Activated CD4-positive, alpha-beta T cell treated with anti-CD3 and anti-CD28 coated beads for 48 hours (primary cell): ENCODE results near the gene RPL22.
"Not testable (repeated sequence)": the region's sequence is repeated elsewhere in the genome, so short reads cannot be mapped to it uniquely, and the experiment has no call there.

ENCODE experiments used
- DNase-seq: peaks from one replicate; pipeline ENCODE4 v3.0.0-alpha.2; 2020

The RPL22 gene

DNA sequence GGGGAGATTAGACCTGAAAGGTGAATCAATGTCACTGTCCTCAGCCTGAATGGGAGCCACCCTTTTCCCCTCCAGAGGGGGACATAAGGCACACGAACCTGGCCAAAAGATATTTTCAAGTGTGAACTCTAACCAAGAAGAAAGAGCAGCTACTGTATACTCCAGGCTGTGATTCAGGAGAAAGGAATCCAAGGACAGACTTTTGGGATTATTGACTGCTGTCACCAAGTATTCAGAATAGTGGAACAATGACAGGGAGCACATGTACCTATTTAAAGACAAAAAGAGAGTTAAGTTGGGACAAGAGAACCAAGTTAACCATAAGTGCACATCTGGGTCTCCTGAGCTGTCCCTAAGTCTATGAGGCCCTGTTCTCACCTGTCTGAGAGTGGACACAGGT lies 34.0 kb upstream of the RPL22 start:
- DNase-seq, result no peak

DNA sequence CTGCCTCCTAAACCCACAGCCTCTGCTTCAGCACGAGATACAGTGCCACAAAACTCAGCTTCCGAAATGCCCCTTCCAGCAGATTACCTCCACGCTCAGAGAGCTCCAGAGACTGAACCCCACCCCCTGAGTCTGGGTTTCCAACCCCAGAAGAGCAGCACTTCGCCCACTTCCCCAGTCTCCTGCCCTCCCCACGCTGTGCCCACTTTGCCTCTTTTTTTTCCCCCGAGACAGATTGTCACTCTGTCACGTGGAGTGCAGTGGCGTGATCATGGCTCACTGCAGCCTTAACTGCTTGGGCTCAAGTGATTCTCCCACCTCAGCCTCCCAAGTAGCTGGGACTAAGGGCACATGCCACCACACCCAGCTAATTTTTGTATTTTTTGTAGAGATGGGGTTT lies 26.3 kb upstream of the RPL22 start:
- DNase-seq, result no peak

DNA sequence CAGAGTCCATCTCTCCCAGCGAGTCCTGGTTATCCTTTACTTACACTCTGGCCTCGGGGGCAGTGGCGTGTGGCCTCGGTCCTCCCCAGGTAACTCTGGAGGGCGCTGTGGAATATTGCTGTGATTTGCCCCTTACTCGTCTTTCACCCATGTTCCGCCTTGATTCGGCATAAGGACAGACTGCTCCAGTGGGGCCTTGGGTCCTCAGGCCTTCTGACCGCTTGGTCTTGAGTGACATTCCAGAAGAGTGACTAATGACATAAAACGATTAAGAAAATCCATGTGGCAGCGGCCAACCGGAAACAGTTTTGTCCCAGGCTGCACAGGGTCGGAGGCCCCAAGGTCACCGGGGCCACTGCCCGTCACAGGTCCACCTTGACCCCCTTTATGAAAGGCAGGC lies 25.3 kb upstream of the RPL22 start:
- DNase-seq, result no peak

DNA sequence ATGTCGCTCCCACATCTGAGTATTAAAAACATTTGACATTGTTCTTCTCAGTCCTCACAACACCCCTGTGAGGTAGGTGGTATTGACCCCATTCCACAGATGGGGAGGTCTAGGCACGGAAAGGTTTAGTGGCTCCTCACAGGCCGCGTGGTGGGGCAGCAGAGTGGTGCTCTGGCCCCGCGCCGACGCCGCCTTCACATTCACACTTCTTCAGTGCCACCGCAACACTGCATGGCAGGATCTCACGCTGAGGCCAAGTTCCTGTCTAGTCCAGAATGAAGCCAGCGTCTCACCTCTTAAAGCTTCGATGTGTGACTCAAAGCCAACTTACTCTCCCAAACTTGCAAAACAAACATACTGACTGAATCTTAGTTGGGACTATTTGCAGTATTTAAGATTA lies 24.2 kb upstream of the RPL22 start:
- DNase-seq, result no peak

DNA sequence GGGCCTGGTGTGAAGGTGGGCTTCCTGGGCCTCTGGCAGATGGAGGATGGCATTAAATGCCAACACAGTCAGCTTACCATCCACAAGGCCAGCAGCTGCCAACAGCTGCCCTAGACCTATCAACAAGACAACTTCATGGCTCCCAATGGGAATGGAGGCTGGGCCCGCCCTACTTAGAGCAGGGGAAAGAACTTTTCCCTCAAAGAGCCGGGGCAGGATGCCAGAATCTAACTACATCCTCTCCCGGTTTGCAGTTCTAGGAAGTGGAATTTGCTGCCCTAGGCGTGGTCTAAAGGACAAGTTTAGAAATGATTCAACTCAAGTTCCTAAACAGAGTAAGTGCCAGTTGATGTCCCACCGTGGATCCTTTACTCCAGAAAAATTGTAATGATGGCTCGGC lies 23.2 kb upstream of the RPL22 start:
- no peak for DNase-seq

DNA sequence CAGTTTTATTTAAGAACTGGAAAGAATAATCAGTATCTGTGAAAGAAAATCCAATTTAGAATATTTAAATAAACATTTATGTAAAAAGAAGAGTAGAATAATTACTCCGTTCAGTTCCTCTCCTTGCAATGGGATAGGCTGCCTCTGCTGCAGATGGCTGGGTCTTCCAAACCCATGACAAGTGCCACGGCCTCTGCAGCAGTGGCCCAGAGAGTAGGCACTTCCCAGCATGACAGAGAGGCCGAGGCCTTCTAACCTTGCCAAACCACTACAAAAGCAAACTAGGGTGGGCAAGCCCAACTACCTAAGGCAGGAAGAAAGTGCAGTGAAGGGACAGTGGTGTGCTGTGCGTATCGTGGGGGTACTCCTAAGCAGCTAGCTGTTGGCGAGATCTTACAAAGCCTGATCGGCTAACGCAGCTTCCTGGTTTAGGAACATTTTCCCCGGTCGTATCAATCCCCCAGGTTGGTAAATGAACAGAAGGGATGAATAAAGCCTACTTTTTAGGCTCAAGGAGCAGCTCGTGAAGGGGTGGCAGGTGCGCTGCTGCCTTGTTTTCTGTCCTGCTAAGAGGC lies 21.9 kb upstream of the RPL22 start:
- no peak for DNase-seq

DNA sequence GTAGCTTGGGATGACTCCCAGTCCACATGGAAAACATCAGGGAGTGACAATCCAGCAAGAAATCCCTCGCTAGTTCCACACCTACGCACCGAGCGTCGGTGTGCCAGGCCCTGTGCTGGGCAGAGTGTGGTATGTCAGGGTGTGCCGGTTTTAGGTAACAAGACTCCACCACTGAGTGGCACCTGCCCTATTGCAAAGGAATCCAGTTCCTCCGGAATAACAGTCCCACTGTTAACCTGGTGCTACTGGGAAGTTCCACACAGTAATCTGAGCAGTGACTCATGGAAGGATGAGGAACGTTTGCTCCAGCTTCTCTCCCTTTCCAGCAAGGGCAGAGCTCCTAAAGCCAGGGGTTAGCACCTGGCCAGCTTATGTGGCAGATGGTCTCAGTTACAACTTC lies 20.8 kb upstream of the RPL22 start:
- DNase-seq, result no peak

DNA sequence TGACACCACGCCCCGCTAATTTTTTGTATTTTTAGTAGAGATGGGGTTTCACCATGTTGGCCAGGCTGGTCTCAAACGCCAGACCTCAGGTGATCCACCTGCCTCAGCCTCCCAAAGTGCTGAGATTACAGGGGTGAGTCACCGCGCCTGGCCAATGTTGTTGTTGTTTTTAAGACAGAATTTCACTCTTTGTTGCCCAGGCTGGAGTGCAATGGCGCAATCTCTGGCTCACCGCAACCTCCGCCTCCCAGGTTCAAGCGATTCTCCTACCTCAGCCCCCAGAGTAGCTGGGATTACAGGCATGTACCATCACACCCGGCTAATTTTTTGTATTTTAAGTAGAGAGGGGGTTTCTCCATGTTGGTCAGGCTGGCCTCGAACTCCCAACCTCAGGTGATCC lies 20.2 kb upstream of the RPL22 start:
- not testable (repeated sequence) for DNase-seq

DNA sequence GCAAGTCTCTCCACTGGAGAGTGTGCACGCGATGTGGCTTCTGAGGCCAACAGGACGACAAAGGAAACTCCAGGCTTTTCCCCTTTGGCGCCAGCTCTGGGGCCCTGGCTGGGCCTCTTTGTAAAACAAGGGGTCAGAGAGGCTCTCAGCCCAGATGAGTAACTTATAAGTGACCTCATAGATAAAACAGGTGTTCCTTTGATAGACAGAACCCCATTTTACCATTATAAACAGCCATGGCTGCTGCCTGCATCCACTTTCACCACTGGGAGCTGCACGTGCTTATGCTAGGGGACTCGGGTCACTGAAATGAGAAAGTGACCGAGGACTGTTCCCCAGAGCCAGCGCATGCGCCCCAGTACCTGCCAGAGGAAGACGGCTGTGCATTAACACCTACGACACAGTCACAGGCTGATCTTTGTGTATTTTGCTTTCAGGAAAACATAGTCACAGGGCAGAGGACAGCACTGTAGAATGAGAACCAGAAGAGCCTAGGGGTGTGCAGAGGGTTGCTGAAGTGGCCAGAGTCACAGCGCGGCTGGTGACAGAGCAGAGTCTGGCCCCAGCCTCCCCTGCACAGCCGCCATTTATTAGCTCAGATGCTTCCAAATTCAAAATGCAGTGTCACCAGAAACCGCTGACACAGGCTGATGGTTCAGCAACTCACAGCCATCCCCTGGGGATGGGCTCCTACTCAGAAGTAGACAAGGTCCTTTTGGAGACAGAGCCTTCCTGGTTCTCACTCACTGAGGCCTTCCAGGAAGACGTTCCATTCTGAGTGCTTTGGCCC lies 19.2 kb upstream of the RPL22 start:
- no peak for DNase-seq

DNA sequence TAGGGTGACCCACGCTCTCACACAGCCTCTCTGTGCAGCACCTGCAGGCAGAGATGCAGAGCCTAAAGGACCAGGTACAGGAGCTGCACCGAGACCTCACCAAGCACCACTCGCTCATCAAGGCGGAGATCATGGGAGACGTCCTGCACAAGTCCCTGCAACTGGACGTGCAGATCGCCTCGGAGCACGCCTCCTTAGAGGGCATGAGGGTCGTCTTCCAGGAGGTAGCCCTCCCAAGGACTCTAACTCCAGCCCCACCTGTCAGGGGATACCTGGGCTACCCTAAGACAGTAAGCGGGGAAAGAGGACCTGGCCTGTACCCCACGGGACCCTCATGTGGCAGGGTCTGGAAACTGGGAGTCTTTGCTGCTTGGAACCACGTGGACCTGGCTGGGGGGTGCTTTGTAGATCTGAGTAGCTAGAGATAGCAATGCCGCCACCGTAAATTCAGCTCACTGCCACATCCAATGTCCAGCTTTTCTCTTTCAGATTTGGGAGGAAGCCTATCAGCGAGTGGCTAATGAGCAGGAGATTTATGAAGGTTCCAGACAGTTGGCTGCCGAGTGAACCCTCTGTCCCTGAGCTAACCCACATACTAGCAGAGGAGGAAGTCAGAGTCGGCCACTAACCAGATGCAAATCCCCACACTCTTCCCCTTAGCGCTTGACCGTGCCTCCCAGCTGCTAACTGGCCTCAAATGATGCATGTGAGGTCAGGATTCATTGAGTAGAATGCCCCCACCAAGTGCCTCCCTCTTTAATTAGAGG lies 13.0 kb upstream of the RPL22 start:
- no peak for DNase-seq

DNA sequence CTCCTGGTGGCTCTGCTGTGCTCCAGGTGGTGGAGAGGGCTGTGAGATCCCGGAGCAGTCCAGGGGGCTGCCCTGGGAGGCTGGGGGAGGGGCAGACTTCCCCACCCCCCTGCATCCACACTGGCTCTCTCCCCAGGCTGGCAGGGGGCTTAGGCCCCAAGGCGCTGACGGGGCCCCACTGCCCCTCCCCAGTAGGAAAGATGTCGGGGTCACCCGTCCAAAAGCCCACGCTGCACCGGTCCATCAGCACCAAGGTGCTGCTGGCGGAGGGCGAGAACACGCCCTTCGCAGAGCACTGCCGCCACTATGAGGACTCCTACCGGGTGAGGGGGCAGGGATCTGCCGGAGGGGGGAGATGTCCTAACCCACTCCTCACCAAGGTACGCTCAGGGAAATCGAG lies 12.3 kb upstream of the RPL22 start:
- DNase-seq, result no peak

DNA sequence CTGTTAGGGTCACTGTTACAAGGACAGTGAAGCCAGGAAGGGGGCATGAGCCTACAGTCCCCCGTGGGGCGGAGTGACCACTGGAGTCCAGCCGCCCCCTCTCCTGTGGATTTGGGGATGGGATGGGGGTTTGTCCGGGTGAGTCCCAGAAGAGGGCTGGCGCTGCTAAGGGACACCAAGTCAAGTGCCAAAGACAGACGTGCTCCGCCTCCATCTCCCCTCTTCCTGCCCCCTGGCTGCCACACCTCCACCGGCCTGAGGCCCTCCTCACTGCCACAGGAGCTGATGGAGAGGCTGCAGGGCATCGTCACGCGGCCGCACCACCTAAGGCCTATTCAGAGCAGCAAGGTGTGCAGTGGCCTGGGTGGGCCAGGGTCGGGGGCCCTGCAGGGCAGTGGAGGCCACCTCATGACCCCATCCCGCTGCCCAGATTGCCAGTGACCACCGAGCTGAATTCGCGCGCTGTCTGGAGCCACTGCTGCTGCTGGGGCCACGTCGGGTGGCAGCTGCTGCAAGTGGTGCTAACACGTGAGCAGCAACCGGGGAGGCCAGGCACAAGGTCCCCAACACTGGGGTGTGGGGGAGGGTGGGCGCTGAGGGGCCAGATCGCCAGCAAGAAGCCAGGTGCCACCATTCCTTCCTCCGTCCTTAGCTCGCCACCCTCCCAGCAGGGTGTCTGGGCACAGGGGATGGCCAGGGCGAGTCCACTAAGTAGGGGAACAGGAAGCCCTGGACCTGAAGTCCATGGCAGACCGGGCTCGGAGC lies 11.4 kb upstream of the RPL22 start:
- DNase-seq, result no peak

DNA sequence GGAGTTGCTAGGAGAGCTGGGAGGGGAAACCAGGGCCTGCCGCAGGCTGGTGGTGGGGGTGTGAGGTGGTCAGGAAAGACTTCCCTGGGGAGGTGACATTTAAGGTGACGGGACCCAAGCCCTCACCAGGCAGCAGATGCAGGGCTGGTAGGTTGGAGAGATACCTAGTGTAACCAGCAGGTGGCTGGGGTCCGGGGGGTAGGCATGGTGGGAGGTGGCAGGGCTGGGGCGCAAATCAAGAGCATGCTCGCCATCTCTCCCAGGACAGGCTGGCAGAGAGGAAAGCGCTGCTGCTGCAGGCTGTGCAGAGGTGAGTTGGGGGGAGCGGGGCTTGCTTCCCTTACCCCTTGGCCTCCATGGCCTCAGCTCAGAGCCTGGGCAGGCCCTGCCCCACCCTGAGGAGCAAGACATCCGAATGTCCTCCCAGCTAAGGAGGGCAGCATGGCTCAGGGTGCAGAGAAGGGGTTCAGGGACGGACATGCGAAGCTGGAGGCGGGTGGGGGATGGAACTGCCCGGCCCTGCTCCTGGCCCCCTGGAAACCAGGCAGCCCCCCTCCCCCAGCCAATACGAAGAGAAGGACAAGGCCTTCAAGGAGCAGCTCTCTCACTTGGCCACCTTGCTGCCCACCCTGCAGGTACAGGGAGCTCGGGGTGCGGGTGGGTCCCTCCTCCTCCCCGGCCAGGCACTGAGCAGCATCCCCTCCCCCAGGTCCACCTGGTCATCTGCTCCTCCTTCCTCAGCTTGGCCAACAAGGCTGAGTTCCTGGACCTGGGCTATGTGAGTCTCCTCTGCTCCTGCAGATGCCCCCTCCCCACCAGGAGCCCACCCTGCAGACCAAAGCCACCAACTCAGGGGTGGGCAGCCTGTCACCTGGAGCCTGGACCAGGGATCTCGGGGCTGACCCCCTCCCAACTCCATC lies 10.5 kb upstream of the RPL22 start:
- peak; percentile 60 for DNase-seq

DNA sequence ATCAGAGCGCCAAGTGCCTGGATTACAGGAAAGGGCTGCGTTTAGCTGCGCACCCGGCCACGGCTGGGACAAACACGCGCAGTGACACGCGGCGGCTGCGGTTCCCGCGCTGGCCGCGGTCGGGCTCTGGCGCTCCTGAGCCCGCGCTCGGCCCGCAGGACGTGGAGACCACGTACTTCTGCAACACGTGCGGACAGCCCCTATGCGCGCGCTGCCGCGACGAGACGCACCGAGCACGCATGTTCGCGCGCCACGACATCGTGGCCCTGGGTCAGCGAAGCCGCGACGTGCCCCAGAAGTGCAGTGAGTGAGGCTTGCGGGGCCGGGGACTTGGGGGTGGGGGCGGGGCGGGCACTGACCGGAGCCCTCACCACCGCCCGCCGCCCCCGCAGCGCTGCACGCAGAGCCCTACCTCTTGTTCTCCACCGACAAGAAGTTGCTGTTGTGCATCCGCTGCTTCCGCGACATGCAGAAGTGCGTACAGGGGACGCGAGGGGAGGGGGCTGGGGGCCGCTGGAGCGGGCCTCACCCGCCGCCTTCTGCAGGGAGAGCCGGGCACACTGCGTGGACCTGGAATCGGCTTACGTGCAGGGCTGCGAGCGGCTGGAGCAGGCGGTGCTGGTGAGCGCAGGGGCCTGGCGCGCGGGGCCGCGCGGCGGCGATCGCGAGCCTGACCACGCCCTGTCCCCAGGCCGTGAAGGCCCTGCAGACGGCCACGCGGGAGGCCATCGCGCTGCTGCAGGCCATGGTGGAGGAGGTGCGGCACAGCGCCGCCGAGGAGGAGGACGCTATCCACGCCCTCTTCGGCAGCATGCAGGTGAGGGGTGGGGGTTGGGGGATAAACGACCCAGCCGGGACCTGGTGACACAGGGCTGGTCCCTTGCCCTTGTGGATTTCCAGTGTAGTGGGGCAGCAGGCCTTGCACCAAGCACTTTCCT lies 9.6 kb upstream of the RPL22 start:
- peak; percentile 52 for DNase-seq

DNA sequence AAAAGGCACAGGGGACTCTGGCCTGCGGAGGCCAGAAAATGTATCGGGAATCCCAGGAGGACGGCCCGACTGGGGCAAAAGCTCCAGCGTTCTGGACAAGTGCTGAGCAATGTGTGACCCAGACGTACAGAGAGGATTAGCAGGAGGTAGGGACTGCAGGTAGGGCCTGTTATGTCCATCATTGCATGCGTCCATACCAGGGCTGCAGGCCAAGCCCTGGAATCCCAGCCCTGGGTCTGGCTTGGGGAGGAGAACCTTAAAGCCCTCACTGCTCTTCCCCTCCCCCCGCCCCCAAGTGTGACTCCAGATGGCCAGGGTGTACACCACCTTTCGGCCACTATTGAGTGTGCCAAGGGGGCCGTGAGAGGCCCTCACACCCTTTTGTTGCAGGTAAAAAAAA lies 8.5 kb upstream of the RPL22 start:
- no peak for DNase-seq

DNA sequence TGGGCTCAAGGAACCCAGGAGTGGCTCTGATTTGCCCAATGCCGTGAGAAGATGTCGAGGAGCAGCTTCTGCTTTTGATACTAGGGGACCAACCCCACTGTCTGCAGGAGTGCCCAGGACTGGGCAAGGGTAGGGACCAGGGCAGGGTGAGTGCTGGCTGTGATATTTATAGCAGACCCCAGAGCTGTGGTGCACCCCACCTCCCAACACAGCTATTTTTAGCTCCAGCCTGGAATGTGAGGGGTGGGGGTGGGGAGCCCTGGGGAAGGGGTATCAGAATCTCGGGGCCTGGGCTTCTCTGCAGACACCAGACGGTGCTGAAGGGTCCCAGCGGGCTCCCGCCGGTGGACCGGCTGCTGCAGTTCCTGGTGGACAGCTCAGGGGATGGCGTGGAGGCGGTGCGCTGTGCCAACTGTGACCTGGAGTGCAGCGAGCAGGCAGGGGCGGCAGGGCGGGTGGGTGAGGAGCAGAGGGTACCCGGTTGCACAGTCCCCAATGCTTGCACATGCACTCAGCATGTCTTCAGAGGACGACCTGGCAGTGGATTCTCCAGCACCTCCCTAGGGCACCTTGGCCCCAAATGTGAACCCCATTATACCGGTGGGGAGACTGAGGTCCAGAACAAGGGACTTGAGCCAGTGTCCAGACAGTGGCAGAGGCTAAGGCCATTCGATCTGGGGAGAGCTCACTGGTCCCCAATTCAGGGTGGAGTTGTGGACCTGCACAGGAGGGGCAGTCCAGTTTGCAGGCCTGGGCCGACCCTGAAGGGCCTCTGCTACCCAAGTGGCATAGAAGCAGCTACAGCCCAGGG lies 7.9 kb upstream of the RPL22 start:
- no peak for DNase-seq

DNA sequence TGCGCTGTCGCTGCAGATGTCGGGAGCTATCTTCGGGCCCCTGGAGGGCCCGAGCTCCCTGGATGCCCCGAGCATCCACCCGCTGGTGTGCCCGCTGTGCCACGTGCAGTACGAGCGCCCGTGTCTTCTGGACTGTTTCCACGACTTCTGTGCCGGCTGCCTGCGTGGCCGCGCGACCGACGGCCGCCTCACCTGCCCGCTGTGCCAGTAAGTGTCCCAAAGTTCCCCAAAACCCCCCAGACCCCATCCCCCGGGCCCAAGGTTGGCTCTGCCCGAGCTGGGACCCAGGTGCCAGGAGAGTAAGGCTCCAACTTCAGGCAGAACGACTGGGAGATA lies 7.1 kb upstream of the RPL22 start:
- no peak for DNase-seq

DNA sequence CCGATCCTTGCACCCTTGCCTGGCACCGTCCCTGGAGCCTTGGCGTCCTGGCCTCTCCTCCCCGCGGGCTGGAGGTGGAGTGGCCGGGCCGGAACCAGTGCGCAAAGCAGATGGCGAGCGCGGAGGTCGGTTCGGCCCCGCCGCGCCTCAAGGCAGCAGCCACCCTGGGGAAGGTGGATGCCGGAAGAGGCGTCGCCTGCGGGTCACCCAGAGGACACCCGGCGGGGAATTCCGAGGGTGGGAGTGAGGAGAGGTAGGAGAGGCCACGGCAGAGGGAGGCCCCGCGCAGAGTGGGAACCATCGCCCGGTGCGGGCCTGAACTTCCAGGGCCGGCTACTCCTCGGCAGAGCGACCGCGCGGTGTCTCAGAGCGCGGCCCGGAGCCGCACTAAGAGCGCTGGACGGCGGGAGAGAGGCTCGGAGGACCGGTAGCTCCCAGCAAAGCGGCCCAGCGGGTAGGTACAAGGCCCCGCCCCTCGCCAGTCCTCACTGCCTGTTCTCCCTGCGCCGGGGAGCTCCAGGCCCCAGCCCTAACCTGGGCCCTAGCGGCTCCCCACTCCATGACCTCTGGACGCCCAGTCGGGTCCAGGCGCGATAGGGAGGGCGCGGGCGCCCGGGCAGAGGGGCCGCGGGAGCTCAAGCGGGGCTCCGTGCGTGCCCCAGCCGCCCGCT lies 6.6 kb upstream of the RPL22 start, which contains the start of gene RNF207:
Gene RNF207, plus strand, starts transcription at position 271 of the 671 bp plus-strand sequence. CDS start 417 bp downstream, outside the sequence.
- peak; percentile 79 for DNase-seq

DNA sequence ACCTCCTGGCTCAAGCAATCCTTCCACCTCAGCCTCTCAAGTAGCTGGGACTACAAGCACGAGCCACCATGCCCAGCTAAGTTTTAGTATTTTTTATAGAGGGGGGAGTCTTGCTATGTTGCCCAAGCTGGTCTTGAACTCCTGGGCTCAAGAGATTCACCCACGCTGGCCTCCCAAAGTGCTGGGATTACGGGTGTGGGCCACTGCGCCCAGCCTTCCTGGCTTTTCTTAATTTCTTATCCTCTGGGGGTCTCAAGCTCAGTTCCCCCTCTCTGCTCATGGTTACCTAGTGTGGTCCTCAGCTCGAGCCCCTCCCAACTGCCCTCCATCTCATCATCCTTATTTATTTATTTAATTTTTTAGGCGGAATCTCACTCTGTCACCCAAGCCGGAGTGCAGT lies 2.9 kb upstream of the RPL22 start:
- no peak for DNase-seq
